ENCODE data around the gene DST.
A peak's percentile ranks its signal among the peaks of the same experiment; 100 is the strongest.

DST gene

GRCh38 chr6:56521454-56521853, 121.2 kb downstream of the DST start:
- TF ChIP-seq, protein P1, sequence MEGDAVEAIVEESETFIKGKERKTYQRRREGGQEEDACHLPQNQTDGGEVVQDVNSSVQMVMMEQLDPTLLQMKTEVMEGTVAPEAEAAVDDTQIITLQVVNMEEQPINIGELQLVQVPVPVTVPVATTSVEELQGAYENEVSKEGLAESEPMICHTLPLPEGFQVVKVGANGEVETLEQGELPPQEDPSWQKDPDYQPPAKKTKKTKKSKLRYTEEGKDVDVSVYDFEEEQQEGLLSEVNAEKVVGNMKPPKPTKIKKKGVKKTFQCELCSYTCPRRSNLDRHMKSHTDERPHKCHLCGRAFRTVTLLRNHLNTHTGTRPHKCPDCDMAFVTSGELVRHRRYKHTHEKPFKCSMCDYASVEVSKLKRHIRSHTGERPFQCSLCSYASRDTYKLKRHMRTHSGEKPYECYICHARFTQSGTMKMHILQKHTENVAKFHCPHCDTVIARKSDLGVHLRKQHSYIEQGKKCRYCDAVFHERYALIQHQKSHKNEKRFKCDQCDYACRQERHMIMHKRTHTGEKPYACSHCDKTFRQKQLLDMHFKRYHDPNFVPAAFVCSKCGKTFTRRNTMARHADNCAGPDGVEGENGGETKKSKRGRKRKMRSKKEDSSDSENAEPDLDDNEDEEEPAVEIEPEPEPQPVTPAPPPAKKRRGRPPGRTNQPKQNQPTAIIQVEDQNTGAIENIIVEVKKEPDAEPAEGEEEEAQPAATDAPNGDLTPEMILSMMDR (conservative IDR thresholded peaks at IDR 0.05): no peak
- no peak overlapping the region for H3K27ac ChIP-seq

- TF ChIP-seq, protein P1 (conservative IDR thresholded peaks at IDR 0.05): no peak
- H3K27ac ChIP-seq: no peak overlapping the region
Measured at GRCh38 chr6:56520218-56520617, 122.5 kb downstream of the DST start.

DNA sequence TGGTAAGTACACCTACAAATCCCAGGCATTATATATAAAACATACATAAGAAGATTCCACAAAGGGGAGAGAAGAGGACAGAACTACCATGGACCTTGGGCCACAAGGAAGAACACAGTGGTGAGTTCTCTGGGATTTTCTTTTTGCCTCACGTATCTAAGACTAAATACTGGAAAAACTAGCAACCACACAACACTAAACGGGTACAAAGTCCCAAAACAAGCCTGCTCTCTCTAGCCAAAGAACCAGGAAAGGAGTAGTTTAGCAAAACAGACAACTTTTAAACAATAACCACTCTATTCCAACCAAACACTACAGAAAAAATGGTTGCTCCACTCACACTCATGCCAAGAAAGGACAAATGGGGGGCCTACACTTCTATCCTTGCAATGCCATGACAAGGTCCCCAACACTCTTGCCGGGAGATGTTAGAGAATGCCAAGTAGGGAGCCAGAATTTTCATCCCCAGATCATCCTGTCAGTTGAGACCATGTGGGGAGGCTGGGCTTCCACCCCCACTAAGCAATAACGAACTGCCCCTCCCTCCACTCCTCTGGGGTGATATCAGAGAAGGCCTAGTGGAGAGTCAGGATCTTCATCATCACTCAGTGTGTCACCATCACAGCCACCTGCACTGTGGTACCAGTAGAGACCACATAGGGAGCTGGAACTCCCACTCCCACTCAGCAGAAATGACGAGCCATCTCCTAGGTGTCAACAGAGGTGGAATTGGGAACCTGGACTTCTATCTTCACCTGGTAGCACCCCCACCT, 123.5 kb downstream of the DST start:
- no peak overlapping the region for H3K27ac ChIP-seq
- TF ChIP-seq, protein P1 (conservative IDR thresholded peaks at IDR 0.05): no peak

DNA sequence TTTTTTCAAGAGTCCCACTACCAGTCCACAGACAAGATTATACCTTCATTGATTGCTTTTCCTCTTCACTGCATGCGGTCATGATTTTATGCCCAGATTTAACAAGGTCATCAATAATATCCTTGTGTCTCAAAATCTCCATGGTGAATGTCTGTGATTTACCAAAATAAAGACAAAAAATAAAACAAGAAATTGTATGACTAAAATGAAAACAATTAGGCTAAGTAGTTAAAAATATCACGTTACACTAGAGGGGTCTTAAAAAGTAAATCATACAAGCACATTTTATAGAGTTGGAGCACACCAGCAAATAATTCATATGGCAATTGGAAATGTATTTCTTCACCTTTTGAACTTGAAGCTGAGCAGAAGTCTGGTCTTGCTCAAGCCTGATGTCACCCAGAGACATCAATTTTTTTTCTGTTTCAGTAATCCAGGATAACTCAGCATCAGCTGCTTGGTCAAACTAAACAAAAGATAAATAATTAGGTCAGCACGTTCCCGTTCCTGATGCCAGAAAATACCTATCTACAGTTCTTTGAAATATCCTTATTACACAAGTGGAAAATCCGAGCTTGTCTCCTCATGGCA, 125.4 kb downstream of the DST start:
- TF ChIP-seq, protein P1 (conservative IDR thresholded peaks at IDR 0.05): no peak
- H3K27ac ChIP-seq: no peak overlapping the region

- TF ChIP-seq, protein P1 (conservative IDR thresholded peaks at IDR 0.05): no peak
- H3K27ac ChIP-seq: no peak overlapping the region; the same call in 1 of the 2 replicates
Measured at GRCh38 chr6:56516003-56516402, 126.7 kb downstream of the DST start.

GRCh38 chr6:56515081-56515905, 127.4 kb downstream of the DST start:
- TF ChIP-seq, protein P1 (conservative IDR thresholded peaks at IDR 0.05): no peak
- peak overlapping the region; percentile 28 for H3K27ac ChIP-seq

DNA sequence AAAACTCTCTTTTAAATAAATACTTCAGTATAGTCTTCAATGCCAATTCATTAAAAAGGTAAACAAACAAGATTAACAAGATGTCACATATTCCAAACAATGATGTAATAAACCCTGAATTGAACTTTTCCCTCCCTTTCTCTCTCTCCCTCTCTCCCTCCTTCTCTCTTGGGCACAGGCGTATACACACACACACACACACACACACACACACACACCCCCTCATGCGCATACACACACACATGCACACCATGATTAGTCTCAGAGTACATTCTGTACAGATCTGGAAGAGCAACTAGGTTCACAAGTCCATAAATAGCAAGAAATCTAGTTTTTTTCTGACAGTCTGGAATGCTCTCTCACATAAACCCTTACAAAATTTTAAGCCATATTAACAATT, 128.3 kb downstream of the DST start:
- H3K27ac ChIP-seq: peak overlapping the region; percentile 28; the same call in 1 of the 2 replicates
- TF ChIP-seq, protein P1 (conservative IDR thresholded peaks at IDR 0.05): no peak
